K562 (cell line): ENCODE data around the gene ZNF316. TPM values are rescaled to one million over a fixed set of nuclear protein-coding genes. Genes with fewer than 3 reads are reported as not detected.
A peak's percentile ranks its signal among the peaks of the same experiment; 100 is the strongest.

ENCODE experiments used
- ATAC-seq: fragments of 200-7000 bp; cut with Tn5 transposase; 3 replicates; pipeline ENCODE4 v1.9.1; 2020; ENCODE audit warnings: moderate library complexity
- BruUV-seq: library from RNA; stranded (reverse); fragments of 400-500 nt; replicated peaks from 2 replicates; lab custom pipeline; 2021; lab: Mats Ljungman, UMichigan
- CTCF ChIA-PET: fragments of 300-600 bp; formaldehyde crosslinking; extraction: SDS; loops from one replicate; lab custom pipeline; 2021; ENCODE audit warnings: low intra/inter-chr PET ratio; lab: Yijun Ruan, JAX
- POLR2A ChIA-PET: fragments of 300-600, 350-650 bp; sonication (Branson Sonifier 250); formaldehyde crosslinking; extraction: SDS; loops from one replicate; lab custom pipeline; 2021; ENCODE audit warnings: antibody characterized with exemption, inconsistent platforms; lab: Yijun Ruan, JAX
- DNase-seq, 4 experiments: peaks; one replicate each; pipeline versions ENCODE4 v3.0.0 to v3.0.0-alpha.2; 2011 to 2018; ENCODE audit warnings: low spot score in 3 of 4, mixed read lengths in 3 of 4; ENCODE audit errors: extremely low read depth in 1 of 4
- FAIRE-seq: peaks from 2 replicates; lab custom pipeline; 2011; peaks lifted over from hg19 to GRCh38; lab: Jason Lieb, UNC
- H2AFZ ChIP-seq: 2 replicates; pipeline ENCODE4 v1.6.0; 2011; ENCODE audit warnings: low read depth, low read length, control low read depth, inconsistent platforms
- H3K27ac ChIP-seq: fragments of 200-600 bp; 3 replicates; pipeline ENCODE4 v1.8.0; 2011; ENCODE audit warnings: low read depth, mild to moderate bottlenecking, control low read depth, inconsistent platforms, low read length, moderate library complexity, mixed read lengths; ENCODE audit errors: extremely low read depth
- H3K27me3 ChIP-seq, 2 experiments: fragments of 300-600 bp in 1 of 2; 2 replicates in 1 of 2; 3 replicates in 1 of 2; pipeline versions ENCODE4 v1.6.0 to v1.8.0; 2011; ENCODE audit warnings: inconsistent platforms in 2 of 2, low read length in 2 of 2, mild to moderate bottlenecking in 1 of 2, mixed read lengths in 1 of 2, moderate library complexity in 1 of 2; ENCODE audit not compliant: control insufficient read depth in 2 of 2, insufficient read depth in 2 of 2
- H3K36me3 ChIP-seq: fragments of 300-600 bp; 3 replicates; pipeline ENCODE4 v1.8.0; 2011; ENCODE audit warnings: mild to moderate bottlenecking, low read length, inconsistent platforms; ENCODE audit not compliant: control insufficient read depth, insufficient read depth
- H3K4me1 ChIP-seq, 2 experiments: fragments of 200-600 bp in 1 of 2; replicated peaks in 1 of 2; 2 replicates in 1 of 2; 3 replicates in 1 of 2; pipeline versions ENCODE4 v1.5.1 to v1.8.0; 2011; ENCODE audit warnings: inconsistent platforms in 2 of 2, low read length in 2 of 2, mild to moderate bottlenecking in 1 of 2, mixed read lengths in 1 of 2, moderate library complexity in 1 of 2; ENCODE audit not compliant: control insufficient read depth in 2 of 2, insufficient read depth in 2 of 2
- H3K4me2 ChIP-seq: 2 replicates; pipeline ENCODE4 v1.6.1; 2011; ENCODE audit warnings: low read length, control low read depth, inconsistent platforms, mixed read lengths; ENCODE audit not compliant: insufficient read depth
- H3K4me3 ChIP-seq: fragments of 200-600 bp; sonication (generic), shearing (Covaris generic); 2 replicates; pipeline ENCODE4 v1.5.1; 2016; ENCODE audit warnings: control low read depth, inconsistent platforms
- H3K79me2 ChIP-seq: fragments of 200-600 bp; 3 replicates; pipeline ENCODE4 v1.8.0; 2011; ENCODE audit warnings: low read length, inconsistent platforms; ENCODE audit not compliant: control insufficient read depth, insufficient read depth
- H3K9ac ChIP-seq, 2 experiments: 2 replicates each; pipeline versions ENCODE4 v1.6.0 to v1.6.1; 2011; ENCODE audit warnings: low read depth in 2 of 2, low read length in 2 of 2, control low read depth in 1 of 2, inconsistent platforms in 1 of 2, mild to moderate bottlenecking in 1 of 2, mixed read lengths in 1 of 2; ENCODE audit not compliant: insufficient read depth in 1 of 2
- H3K9me1 ChIP-seq: one replicate; pipeline ENCODE4 v1.6.0; 2011; ENCODE audit warnings: inconsistent platforms, mild to moderate bottlenecking, low read length, moderate library complexity; ENCODE audit not compliant: control insufficient read depth, insufficient read depth
- H3K9me3 ChIP-seq: replicated peaks from 2 replicates; pipeline ENCODE4 v1.5.1; 2011; ENCODE audit warnings: low read depth, low read length, inconsistent platforms; ENCODE audit not compliant: control insufficient read depth, insufficient read depth
- H4K20me1 ChIP-seq: replicated peaks from 2 replicates; pipeline ENCODE4 v1.6.1; 2011; ENCODE audit warnings: low read length, inconsistent platforms, mixed read lengths; ENCODE audit not compliant: control insufficient read depth, insufficient read depth
- REST ChIP-seq, 2 experiments: fragments of 450-650 bp; formaldehyde crosslinking in 1 of 2; IDR thresholded peaks; 2 replicates each; pipeline versions ENCODE4 v1.4.0 to v1.6.1; 2014 to 2020; ENCODE audit warnings: mild to moderate bottlenecking in 2 of 2, borderline replicate concordance in 1 of 2, low read depth in 1 of 2
- ZNF140 ChIP-seq: fragments of 250-450 bp; sonication (Bioruptor Pico); IDR thresholded peaks from 2 replicates; pipeline ENCODE4 v1.8.0; 2021; ENCODE audit warnings: moderate library complexity, mild to moderate bottlenecking, inconsistent platforms
- WGBS: fragments of 100-300 bp; shearing (Covaris generic); methylation state at CpG from one replicate; pipeline ENCODE4 v1.1.6; 2016; ENCODE audit warnings: low coverage, mixed read lengths; ENCODE audit not compliant: insufficient coverage; ENCODE audit errors: missing lambda C conversion rate; 5-methylcytosine and 5-hydroxymethylcytosine counted together
- in situ Hi-C: fragments of 300-500 bp; cut with MboI; formaldehyde crosslinking; loops from 4 replicates; pipeline ENCODE4 v1.15.0; 2018; ENCODE audit warnings: inconsistent platforms, mixed read lengths
- intact Hi-C: fragments of 100-400 bp; cut with micrococcal nuclease; formaldehyde crosslinking; loops from 2 replicates; pipeline ENCODE4 v1.14.2; 2022
- polyA plus RNA-seq, 8 experiments: library from polyadenylated mRNA; depleted of rRNA in 4 of 8; stranded (reverse) in 5 of 8; unstranded in 3 of 8; fragments of >200 nt; fragmentation: Nextera tagmentation in 2 of 8; fragmentation: Illumina TruSeq in 1 of 8; extraction: Ambion mirVana in 2 of 8; extraction: Trizol in 1 of 8; gene quantifications; 2 replicates each; pipeline versions ENCODE4 v1.2.1 to v1.2.3, GENCODE V29; 2011 to 2014; ENCODE audit warnings: inconsistent platforms in 1 of 8, missing spikeins in 1 of 8
- total RNA-seq, 7 experiments: library from RNA; depleted of rRNA in 6 of 7; stranded (reverse); fragments of >200 nt in 6 of 7; fragmentation: Illumina TruSeq in 2 of 7; extraction: Trizol in 2 of 7; gene quantifications; 2 replicates each; pipeline versions ENCODE4 v1.2.1 to v1.2.3, GENCODE V29; 2011 to 2021; ENCODE audit warnings: low replicate concordance in 1 of 7

Gene ZNF316
- total and polyA plus RNA-seq, 9 of the 15 experiments (the other 6 are each of a cell fraction or from before 2014, with no cell fraction given) = 0.10 to 34.0 (median 8.6) TPM

DNA sequence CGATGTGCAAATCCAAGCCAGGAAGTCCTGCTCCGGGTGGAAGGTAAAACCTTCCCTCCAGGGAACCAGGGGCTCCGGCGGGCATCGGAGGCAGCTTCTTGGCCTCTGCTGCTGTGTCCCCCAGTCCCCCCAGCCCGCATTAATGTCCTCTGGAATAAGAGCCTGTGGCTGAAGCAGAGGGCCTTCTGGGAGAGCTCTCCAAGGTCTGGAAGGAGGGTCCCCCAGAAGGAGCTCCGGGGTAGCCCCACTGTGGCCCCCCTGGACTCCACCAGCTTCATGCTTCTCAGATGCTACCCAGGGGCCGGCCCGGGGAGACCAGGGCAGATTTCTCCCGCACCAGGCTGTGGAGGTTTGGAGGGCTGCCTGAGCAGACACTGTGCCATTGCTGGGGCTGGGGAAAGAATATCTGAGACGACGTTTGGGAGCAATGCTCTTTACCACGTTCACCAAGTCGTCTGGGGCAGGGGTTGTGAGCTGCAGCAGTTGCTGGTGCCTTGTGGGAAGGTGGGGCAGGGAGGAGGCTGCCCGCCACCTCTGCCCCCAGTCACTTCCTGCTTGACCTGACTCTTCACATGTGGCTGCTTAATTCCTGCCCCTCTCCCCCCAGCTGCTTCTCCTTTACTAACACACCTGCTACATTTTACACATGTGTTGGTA is 13.4 kb upstream of the ZNF316 start:
- CTCF ChIA-PET = no interaction called here
- Histone ChIP-seq H3K79me2 (no peaks in the 10 kb centered on the region), H2AFZ (peak overlapping the region; percentile 23; the same call in 1 of the 2 replicates), H3K4me3 (no peak overlapping the region), H3K4me2 (no peak overlapping the region), H3K27ac (no peak overlapping the region), H3K4me1 (peaks cover 0 to 17% of the 10 kb centered on the region in 2 experiments; a peak in 2 of 5 replicates), H3K9me1 (no peaks in the 10 kb centered on the region), H3K9ac (no peak overlapping the region), H4K20me1 (no peaks in the 10 kb centered on the region), H3K36me3 (no peaks in the 10 kb centered on the region), H3K9me3 (no peaks in the 10 kb centered on the region; the same call in 1 of the 2 replicates), H3K27me3 (peaks cover 28 to 56% of the 10 kb centered on the region in 2 experiments; a peak in 4 of 5 replicates)
- no TSS peak for BruUV-seq
- FAIRE-seq (no peak), DNase-seq (no peak), ATAC-seq (peak; percentile 27; the same call in 1 of the 3 replicates)
- POLR2A ChIA-PET = no interaction called here
- intact Hi-C loops = no loop called here
- 7% methylated on average over 15 of the region's 15 CpGs for WGBS
- 0 out of 2 replicates have a peak, but pooled peaks have one; percentile 18 for TF ChIP-seq REST (IDR thresholded peaks at IDR 0.05; ENCODE audit: borderline replicate concordance)
- no peak for TF ChIP-seq REST (CRISPR knock-in tag; IDR thresholded peaks at IDR 0.05; ENCODE audit: low read depth)
- no peak for TF ChIP-seq ZNF140
- TF ChIP-seq, all 486 proteins: peak for 1
- in situ Hi-C loops = no loop called here
